ENCODE results near the gene DLK1.

The DLK1 gene

DNA sequence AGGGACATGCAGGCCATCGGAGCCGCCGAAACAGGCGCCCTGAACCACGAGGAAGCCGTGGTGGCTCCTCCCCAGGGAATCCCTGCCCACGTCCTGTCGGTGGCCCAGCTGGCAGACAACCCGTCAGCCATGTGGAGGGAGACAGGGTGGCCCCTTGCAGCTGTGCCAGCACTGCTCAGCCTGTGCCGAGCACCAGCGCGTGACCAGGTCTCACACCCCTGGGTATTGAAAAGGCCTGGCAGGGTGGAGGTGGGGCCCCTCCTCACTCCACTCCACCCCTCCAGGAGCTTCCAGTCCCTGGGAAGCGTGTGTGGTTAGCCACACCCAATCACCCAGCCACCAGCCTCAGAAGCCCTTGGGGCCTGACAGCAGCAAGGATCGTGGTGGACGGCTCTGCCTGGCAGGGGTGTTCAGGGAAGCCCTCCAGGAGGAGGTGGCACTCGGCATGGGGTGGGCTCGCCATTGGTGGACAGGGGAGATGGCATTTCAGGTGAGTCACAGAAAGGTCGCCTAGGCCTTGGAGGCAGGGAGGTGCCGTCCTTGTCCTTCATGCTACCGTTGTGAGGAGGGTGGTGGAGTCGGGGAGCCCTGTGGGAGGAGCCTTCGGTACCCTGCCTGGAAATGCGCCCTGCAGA, 12.3 kb upstream of the DLK1 start:
- DNase-seq (ENCODE audit: low read depth, low spot score): no peak

DNA sequence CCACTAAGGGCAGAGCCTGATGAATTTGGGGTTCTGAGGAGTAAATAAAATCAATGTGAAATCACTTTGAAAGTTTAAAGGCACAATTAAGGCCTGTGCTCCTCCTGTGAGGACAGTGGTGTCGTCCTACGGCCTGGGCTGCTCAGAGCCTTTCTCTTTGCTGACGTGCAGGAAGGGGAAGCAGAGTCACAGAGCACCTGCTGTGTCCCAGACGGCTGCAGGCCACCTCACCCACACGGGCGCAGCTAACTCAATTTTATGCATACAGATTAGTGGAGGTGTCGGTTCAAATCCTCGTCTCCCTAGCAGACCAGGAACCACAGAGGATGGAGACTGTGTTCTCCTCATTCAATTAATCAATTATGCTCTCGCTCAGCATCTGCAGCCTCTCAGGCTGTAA, 11.4 kb upstream of the DLK1 start:
- no peak for DNase-seq (ENCODE audit: low read depth, low spot score)

DNA sequence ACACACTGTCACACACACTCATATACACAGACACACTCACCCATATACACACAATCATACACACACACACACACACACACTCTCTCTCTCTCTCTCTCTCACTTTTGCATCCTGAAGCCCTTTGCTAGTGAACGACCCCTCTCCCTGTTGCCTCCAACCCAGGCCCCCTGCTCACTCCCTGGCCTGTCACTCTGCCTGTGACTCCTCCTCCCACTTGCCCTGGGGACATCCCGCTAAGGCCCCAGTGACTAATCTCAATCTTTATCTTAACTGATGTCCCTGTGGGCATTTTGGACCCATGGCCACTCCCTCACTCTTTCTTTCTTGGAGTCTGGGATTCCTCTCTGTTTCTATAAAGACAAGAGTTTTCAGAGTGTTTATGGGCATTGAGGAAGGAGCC, 10.9 kb upstream of the DLK1 start:
- DNase-seq (ENCODE audit: low read depth, low spot score): no peak

DNA sequence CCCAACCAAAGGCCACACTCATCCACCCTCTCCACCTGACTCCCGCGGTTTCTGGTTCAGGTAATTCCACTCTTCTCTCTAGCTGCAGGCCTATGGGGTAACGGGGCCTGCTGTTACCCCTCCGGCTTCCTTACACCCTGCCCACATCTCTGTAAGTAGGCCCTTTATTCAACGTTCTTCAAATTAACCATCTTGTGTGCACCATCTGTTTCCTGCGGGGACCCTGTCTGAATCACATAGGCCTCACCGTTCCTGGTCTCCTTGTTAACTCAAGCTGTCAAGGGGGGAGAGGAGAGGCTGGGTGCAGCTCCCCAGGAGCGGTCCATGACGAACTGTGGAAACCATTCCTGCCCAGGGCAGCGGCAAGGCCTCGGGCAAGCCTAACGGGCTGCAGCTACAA, 9.3 kb upstream of the DLK1 start:
- no peak for DNase-seq (ENCODE audit: low read depth, low spot score)

DNA sequence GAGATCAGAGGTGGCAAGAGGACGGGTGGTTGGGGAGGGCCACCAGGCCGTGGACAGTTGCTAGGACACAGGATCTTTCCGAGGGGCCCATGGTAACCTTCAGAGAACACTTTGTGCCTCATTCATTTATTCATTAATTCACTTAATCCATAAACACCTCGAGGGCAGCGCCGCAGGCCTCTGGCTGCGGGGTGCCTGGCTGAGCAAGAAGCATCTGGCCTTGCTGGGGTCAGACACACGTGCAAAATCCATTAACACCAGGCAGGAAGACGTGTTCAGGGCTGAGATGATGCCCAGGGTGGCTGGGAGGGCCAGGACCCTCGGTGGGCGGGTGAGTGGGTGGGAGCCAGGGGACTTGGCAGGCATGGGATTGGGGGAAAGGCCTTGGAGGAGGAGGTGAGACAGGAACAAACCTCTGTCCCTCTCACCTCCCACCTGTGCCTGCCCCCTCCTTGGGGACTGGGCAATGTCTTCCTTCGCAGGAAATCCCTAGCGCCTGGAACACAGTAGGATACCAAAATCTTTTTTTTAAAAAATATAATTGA, 6.6 kb upstream of the DLK1 start:
- DNase-seq (ENCODE audit: low read depth, low spot score): no peak

DNA sequence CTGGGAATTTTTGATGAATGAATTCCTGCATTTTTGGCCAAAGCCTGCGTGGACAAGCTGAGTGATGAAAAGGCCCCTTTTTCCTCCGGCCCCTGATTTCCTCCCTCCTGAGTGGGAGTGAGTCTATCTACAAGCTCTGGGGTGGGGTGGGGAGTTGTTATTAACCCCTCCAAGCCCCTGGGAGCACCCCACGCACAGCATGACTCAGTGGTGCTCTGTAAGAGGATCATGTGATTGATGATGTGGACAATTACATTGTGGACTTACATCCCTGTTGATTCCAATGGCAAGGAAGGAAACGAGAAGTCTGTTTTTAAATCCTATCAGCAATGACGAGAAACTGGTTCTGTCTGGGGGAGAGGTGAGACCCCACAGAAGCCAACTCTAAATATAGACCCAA, 5.1 kb upstream of the DLK1 start:
- DNase-seq (ENCODE audit: low read depth, low spot score): no peak

DNA sequence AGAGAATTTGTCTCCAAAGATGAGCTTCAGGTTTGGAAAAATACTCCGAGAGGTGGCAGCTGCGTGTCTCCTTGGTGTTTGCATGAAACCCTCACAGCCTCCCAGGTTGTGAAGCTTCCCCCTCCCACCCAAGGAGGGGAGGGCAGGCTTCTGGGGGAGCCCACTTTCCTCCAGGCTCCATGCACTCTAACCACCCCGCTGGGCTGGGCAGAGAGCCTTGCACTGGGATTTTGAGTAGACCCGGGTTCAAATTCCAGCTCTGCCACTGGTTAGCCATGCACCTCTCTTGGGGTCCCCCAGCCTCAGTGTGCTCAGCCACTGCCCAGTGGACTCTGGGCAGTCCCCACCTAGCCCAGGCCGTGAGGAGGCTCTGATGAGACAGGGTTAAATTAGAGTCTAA, 4.3 kb upstream of the DLK1 start:
- DNase-seq (ENCODE audit: low read depth, low spot score): no peak

DNA sequence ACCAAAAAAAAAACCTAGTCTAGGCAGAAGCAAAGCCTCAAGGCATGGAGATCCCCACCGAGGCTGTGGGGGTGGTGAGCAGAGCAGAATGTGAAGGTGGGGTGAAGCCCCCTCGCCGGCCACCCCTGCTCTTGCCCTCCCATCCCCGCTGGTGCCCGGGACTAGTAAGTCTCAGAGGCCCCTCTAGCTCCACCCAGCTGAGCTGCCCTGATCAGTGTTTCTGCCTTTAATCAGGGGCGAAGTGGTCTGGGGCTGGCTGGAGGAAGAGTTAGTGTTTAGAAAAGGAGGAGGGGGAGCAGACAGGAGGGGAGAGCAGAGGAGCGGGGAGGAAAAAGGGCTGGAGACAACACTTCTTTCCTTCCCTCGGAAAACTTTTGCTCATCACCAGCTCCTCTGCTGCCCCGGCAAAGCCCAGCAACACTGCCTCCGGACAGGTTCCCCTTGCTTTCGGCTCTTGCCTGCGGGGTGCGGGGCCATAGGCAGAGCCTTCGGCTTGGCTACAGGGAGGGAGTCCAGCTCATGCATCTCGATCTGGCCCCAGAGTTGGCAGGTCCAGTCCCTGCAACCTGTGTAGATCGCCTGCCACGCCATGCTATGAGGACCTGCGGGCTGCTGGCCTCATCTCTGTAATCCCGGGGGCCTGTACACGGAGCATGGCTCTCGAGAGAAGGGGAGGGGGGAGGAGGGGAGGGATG, 3.4 kb upstream of the DLK1 start:
- DNase-seq (ENCODE audit: low read depth, low spot score): no peak

DNA sequence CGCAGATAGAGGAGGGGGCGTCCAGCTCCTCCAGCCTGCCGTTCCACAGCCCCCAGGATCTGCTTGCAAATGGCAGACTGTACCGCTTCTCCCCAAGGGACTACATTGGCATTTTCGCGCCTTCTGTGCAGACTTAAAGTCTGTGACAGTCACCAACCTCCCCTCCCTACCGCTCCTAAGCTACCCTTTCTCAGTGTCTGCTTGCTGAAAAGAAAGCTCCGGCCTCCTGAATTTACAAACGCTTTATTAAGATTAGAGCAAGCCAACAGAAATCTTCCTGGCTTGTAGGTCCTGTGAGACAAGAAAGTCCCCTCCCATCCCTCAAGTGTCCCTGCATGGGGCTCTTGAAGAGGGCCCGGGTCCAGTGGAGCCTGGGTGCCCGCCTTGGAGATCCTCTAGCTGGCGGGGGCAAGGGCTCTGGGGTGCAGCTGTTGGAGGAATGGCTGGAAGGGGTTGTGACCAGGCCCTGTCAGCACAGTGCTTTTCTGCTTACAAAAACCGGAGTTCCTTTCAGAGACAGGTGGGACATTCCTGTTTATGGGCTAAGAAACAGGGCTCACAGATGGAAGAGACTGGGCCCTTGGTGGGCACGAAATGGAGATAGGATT, 2.8 kb upstream of the DLK1 start:
- DNase-seq (ENCODE audit: low read depth, low spot score): no peak

DNA sequence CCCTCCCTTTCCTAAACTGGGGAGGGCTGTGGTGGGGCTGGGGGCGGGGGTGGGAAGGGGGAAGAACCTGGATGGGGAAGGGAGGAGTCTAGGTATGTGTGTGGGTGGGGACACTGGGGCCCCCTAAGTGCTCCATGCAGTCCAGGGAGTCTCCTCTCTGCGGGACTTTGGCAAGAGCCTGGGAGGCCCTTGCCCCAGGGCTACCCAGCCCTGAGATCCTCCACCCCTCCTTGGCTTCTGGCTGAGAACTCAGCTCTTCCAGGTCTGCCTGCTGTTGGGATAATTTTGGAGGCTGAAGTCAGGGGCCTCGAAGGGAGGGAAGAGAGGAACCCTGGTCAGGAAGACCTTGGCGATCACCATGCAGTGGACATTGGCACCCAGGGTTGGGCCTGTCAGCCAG, 2.2 kb upstream of the DLK1 start:
- no peak for DNase-seq (ENCODE audit: low read depth, low spot score)

DNA sequence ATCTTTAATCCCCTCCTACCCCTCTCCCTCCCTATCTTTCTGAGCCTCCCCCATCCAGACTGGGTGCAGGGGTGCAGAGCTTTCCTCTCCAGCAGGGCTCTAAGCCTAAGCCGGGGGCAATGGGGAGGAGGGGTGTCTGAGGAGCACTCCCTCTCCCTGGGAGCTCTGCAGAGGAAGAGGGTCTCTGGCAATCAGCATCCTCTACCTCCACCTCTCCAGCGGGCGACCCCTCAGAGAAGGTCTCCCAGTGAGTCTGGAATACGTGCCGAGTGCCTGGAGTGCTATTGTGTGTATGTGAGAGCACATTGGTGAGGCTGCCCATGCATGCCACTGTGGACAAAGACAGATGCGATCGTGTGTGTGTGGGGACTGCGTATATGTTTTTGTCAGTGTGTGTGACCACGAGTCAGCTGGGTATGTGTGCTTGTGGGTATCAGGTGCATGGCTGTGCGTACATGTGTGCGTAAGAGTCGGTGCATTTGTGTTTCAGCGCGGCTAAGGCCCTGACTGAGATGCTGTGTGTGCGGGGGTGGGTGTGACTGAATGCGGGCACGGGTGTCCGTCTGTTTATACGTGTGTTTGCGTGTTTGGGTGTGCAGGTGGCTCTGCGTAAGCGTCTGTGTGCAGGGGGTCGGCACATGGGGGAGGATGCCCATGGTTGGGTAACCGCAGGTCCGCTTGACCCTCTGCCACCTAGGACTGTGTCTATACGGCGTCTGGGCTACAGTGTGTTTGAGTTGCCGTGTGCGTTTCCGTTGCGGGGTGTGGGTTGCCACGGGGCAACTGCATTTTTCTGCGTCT, 905 bp upstream of the DLK1 start:
- no peak for DNase-seq (ENCODE audit: low read depth, low spot score)

DNA sequence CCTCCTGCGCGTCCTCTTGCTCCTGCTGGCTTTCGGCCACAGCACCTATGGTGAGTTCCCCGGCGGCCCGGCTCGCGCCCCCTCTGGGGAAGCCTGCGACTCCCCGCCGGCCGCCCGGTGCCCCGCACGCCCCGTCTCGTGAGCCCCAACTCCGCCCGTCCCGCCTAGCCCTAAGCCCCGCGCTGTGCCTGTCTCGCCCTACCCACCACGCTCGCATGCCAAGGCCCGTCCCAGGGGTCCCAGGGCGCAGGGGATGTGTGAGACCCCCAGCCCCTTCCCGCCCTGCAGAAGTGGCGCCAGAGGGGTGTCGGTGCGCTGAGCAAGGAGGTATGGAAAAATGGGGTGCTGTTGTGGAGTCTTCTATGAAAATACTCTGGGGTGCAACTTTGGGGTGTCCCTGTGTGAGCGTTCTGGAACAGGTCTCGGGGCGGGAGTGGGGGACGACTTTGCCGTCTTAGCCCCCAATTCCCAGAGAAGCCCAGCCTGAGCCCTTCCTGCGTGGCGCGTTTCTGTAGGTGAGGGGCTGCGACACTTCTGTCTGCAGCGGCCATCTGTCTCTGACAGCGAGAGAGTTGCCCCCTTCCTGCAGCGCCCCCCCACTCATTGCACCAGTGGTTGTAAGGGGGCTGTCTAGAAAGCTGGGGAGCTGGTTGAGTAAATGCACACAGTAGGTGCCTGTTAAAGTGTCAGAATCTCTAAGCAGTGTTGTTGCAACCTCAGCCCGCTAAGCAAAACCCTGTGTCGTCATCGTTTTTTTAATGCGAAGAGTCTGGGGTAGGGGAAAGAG, 587 bp downstream of the DLK1 start:
- DNase-seq (ENCODE audit: low read depth, low spot score): no peak

DNA sequence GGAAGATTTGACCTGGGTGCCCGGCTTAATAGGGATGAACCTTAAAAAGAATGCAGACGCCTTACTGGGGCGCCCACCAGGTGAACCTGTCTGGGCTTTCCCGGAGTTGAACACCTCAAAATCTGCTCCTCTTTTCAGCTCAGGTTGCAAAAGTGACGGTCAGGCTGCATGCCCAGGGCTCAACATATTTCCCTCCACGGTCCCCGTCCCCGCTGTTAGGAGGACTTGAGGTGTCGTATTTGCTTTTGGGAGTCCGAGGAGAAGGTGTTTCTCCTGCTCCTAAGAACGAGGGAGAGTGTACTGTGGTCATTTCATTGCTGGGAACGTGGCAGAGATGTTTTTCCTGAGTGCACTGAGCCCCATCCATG, 1.2 kb downstream of the DLK1 start:
- no peak for DNase-seq (ENCODE audit: low read depth, low spot score)

DNA sequence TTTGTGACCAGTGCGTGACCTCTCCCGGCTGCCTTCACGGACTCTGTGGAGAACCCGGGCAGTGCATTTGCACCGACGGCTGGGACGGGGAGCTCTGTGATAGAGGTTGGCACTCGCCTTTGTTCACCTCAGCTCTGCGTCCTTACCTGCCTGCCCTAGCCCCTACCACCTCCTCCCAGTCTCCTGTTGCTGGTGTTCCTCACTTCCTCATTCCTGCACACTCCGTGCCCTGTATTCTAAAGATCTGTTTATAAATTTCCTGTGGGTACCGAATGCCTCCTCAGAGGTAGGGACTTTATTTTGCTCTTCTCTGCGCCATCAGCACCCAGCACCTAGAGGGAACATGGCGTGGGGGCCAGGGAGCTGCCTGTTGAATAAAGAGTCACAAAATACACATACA, 2.3 kb downstream of the DLK1 start:
- DNase-seq (ENCODE audit: low read depth, low spot score): no peak

DNA sequence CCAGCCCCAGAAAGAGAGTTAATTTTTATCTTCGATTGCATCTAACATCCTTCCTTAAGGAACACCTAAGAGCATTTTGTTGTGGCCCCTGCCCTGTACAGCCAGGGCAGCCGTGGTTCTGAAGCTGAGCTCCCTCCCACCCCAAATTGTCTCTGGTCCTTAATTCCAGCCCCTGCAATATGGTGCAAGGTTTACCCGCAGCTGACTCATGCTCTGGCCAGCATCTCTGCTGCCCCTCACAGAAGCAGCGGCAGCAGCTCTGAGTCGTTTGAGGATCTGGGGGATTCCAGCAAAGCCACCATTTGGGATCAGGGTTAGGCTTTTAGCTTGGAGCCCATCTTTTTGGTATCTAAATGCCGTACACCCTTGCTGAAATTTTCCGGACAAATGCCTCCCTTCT, 3.3 kb downstream of the DLK1 start:
- DNase-seq (ENCODE audit: low read depth, low spot score): no peak

DNA sequence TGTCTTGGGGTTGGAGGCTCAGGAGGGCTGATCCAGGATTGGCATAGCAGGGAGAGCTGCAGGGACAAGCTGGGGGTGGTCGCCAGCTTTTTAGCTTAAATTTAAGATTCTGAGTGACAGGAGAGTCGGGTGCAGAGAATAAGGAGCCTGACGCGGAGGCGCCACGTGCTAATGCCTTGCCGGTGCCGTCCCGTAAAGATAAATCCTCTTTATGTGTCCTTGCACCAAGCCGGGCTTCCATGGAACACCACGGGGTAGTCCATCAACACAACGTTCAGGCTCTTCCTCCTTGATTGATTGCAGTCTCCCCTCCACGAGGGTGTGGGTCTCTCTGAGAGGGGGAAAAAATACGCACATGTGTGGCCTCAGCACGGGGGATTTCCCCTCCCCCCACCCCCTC, 3.9 kb downstream of the DLK1 start:
- no peak for DNase-seq (ENCODE audit: low read depth, low spot score)

DNA sequence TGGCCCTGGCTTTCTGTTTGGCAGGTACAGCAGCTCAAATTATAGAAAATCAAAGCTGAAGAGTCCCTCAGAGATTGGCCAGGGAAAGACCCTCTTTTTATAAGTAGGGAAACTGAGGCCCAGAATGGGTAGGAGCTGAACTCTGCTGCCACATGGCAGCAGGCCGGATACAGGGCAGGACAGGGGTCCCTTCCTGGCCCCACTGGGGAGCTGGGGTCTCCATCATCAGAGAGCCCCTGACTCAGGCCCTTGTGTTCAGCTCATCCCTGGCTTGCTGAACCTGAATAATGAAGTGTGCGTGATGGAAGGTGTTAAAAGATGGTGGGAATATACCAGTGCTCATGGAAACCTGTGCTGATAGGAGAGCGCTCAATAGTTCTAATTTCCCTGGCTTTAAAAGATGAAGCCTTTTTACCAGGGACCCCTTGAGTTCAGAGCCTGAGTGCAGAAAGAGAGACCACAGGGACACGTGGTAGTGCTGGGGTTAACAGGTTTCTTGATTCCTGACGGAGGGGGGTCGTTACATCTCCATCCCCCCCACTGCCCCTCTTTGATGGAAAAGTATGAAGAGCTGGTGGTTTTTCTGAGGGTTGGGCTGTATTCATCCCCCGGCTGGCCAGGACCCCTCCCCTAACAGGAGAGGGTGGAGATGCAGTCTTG, 4.4 kb downstream of the DLK1 start:
- DNase-seq (ENCODE audit: low read depth, low spot score): no peak

DNA sequence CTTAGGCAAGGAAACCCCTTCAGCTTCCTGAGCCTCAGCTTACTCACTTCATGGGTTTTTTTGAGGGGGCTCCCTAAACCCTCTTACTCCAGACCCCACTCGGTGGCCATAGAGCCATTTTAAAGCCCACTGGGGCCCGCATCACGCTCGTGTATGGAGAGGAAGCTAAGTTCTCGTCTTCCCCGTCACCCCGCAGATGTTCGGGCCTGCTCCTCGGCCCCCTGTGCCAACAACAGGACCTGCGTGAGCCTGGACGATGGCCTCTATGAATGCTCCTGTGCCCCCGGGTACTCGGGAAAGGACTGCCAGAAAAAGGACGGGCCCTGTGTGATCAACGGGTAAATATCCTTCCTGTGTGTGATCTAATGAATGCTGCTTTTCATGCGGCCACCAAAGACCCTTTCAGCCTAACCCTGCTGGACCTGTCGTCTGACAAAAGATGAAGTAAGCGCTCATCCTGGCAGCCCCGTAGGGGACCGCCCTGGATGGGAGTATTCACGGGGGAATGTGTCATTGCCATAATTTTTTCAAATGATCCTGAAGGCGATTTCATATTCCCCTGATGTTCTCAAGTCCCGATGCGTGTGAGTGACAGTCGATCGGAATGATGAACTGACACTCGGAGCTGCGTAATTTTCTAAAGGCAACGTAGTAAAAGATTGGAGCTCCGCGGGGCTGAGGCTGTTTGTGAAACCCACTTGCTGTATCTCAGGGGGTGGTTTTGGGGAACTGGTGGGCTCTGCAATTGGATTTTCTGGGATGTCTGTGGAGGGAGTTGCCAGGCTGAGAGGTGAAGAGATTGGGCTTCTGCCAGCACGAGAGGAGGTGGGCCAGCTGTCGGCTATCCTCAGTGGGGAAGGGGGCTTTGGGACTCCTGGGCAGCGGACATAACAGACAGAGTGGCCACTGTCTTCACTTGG, 5.4 kb downstream of the DLK1 start:
- DNase-seq (ENCODE audit: low read depth, low spot score): no peak

DNA sequence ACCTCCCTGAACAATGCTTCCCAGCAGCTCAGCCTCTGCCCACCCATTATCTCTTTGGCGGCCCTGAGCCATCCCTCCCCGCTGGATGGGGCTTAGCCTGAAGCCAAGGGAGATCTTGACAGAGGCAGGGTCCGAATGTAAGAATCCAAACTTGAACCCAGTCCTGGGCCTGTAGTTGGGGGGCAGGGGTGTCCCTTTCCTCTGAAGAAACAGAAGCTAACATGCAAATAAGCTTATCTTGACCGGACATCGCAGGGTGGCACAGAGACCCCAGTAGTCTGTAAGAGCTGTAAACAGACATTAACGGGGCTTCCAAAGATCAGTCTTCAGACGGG, 6.0 kb downstream of the DLK1 start:
- no peak for DNase-seq (ENCODE audit: low read depth, low spot score)

Measured in iPS DF 19.7 (cell line).